Fibroblast of the conjunctiva (primary cell): ENCODE measurements around the gene SOCS6.

Experiments
- DNase-seq: peaks from one replicate; pipeline ENCODE4 v3.0.0-alpha.2; 2010; ENCODE audit warnings: low read depth

Gene SOCS6

DNA sequence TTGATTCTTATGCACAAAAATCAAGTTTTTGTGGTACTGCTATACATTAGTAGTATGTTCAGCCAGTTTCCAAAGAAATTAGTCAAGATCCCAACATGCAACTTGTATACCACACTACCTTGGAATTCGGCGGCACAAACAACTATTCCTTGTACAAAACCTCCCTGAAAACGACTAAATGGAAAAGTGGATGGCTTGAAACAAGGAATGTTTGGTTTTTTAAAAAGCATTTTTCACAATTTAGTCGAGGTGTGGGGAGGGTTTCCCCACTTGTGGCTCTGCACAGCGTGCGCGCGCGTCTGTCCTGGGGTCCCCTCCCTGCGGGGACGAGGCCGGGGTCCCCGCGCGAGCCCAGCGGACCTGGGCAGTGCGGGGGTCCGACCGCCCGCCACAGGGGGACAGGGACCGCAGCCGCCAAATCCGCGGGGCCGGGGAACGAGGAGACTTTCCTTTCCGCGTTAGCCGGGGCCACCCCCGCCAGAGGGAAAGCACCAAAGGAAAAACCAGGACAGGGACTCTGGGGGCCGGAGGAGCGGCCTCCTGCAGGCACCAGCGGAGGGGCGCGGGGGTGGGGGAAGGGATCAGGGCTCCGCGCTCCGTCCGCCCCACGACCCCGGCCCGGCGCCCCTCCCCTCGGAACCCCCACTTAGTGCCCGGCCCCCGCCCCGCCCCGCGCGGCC lies 534 bp upstream of the SOCS6 start:
- DNase-seq = no peak

DNA sequence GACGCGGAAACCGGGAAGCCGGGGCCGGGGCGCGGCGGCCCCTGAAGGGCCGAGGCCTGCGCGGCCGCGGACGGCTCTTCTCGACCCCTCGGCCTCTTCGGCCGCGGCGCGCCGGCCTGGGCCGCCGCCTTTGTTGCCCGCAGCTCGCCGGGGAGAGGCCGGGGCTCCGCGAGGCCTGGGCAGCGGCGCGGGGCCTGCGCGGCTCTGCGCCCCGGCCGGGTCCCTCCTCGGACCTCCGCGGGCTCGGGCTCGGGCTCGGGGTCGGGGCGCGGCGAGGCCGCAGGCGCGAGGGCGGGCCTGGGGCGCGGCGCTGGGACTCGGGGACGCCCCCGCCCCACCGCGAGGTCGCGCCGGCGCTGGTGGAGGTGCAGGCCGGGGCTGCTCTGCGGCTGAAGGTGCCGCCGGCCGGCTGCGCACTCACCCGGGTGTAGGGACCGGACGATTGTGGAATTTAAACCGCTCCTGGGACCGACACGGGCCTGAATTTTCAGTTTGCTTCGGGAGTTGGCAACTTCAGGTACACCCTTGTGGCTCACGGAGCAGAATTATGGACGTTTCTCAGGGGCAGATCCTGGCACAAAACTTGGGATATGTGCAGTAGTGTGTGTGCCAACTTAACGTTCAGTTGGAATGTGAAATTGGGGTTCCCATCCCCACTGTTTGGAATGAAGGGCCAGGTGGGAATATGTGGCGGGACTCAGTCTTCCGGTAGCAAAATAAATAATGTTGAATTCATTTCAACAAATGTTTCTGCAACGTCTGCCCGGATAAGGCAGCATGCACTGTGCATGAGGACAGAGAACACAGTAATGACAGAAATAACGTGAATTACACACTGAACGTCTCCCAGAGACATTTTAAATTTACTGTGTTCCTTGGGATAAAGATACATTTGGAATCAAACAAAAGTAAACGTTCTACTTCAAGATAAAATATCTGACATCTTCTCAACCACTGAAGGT lies 787 bp downstream of the SOCS6 start:
- no peak for DNase-seq

DNA sequence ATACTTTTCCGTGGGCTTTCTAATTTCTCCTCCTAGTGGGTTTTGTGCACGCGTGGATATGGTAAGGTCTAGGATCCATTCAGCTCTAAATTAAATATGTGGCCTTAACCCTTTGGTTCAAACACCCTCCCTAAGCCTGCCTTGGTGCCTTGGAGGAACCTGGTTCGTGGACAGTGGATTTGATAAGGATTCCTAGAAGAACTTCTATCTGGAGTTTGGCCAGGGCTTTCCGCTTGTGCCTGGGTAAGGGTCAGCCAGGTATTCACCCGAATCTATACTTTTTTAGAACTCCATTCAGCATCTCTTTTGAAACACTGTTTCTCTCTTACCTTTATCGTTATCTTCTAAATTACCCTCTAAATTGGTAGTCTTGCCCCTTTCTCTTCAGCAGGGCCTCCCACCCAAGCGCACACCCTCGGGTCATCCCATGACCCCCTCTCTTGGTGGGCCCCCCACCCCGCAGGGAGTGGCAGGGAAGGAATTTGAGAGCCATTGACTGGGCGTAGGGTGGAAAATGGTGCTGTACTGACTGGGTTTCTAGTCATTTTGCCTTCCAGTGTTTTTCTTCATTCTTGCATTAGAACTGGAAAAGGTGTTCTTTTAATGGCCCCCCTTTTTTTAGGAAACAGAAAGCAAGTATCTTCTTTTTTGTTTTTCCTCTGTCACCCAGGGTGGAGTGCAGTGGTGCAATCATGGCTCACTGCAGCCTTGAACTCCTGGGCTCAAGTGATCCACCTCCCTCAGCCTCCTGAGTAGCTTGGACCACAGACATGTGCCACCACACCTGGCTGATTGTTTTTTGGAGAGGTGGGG lies 1.8 kb downstream of the SOCS6 start:
- no peak for DNase-seq

DNA sequence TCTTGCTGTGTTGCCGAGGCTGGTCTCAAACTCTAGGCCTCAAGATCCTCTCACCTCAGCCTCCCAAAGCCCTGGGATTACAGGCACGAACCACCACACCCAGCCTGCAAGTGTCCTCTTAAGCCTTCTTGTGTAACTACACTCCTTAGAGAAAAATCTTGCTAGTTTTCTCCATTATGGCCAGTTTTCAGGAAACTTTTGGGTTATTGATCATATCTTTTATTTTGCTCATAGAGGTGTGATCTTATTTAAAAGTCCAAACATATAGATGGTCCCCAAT lies 2.4 kb downstream of the SOCS6 start:
- no peak for DNase-seq

DNA sequence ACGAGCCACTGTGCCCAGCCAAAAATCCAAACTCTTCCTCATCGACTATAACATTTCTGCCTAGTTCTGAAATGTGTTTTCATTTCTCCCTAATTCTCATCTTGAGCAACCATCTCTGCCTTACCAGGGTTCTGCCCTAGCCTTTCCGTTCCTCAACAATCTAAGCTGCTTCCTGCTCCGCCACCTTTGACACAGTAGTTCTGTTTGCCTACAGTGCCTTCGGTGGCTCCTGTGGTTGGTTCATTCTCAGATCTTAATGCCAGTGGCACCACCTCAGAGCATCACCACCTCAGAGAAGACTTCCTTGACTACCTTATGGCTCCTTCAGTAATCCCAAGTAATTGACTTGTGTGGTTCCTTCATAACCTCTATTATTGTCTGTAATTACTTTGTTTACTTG lies 3.8 kb downstream of the SOCS6 start:
- no peak for DNase-seq

DNA sequence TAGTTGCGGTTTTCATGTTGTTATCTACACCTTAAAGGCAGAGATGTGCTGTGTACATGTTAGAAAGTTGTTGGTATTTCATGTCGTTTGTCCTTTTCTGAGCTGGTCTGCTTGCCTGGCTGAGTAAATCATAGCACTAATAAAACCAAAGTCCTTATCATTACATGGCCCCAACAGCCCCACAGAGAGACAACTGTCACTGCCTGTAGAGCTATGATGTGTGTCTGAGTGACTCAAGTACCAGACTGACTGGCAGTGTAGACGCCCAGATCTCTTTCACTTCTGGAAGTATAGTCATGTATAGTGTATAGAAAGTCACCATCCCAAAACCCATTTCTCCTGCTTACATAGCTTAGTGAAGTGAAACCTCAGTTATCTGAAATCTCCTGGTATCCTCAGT lies 4.3 kb downstream of the SOCS6 start:
- no peak for DNase-seq

DNA sequence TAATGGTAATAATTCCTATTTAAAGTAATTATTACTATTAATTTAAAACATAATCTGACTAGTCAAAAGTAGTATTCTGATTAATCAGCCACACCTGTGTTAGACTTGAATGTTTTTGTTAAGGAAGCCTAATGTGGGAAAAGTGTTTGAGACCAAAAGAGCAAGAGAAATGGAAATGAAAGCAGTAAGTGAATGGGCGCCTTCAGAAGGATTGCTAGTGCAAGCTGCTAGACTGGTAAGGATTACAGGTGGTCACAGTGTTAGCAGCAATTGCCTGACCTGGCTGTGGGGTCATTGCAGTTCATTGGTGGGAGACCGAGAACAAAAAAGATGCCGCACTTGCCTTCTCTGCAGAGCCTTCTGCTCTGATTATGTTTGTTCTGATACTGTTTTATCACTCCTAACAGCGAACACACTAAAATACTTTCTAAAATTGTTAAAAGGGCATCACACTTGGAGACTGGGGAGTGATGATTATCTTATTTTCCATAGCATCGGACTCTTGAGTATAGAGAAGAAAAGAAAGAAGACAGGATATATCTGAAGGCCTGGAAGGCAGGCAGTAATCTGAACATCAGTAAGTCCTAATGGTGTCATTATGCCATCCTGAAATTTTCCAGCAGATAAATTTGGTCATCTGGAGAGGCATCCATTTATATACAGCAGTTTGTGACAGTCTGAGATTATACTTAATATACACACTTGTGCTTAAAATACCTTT lies 5.8 kb downstream of the SOCS6 start:
- no peak for DNase-seq

DNA sequence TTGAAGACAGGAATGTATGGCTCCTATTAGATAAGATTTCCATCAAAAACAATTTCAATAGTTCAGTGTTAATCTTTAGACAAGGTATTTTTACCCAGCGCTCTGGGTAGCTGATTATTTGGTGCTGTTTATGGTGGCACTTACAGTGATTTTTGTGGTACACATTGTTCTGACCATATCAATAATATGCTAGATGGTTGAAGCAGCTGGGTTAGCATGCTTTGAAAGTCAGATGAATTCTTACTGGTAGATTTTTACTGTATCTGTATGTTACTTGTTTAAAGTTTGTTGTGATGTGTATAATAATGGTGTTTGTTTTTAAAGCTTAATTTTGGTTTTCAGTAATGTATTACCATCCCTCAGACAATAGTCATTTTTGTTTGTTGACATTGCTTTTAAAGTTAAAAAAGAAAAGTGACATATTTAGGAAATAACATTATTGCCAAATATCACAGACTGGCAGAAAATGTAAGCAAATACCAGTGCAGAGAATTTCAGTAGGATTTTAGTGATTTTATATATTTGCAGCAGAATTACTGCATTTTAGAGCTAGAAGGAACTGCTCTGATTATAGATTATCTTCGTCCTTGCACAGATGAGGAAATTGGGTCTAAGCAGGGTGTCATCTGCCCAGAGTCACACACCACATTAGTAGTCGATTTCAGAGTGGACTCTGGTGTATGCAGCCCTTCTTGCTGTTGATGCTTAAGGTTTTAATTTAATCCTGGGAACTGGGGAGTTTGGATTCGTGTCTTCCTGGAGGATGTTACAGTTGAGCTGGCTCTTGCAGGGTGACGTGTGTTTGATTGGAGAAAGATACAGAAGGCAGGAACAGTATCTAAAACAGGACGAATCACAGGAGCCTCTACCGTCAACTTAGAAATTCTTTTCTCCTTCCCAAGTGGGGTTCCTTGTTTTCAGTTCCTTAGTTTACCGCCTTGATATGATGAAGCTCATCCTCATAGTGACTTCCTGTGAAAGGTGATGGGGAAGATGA lies 6.6 kb downstream of the SOCS6 start:
- no peak for DNase-seq

DNA sequence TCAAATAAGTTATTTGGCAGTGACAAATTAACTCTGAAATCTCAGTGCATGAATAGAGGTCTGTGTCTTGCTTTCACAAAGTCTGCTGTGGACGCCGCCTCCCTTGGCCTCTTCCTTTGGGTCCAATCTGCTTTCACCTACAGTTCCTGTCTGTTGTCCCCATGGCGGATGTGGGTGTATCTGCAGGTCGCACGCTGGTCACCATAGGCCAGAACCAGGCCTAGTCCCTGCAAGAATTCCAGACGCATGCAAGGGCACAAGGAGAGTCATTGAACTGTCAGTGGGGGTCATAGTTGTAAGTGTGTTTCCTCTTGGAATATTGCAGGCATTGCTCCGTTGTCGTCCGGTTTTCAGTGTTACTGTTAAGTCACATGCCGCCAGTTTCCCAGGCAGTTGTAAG lies 7.4 kb downstream of the SOCS6 start:
- no peak for DNase-seq

DNA sequence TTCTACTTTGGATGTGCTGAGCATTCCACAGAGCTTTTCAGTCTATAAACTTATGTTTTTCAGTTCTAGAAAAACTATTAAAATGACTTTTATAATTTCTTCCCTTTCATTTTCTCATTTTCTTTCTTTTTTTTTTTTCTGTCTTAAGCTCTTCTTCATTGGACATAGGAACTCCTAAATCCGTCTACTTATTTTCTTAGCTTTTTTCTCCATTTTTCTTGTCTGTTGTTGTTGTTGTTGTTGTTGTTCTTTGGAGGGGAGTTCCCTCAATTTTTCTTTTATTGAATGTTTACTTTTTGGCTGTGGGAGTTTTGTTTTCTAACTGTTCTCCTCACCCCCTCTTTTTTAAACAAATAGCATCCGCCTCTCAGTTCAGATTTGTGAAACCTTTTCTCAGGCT lies 7.9 kb downstream of the SOCS6 start:
- no peak for DNase-seq

DNA sequence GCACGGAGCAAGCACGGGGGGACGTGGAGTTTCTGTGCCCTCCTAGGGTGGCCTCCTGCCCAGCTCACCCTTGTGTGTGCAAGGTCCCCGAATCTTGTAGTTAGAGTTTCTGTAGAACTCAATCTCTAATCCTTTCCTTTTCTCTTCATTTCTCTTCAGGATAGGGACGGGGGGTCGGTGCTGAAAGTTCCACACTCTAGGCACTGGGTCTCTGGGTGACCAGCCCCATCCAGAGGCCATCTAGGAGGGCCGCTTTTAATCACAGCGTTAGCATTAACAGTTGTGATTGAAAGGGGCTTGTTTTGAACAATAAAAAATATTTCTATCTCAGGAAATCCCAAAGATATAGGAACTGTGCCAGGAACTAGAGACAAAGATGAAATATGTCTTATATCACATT lies 10.5 kb downstream of the SOCS6 start:
- no peak for DNase-seq

DNA sequence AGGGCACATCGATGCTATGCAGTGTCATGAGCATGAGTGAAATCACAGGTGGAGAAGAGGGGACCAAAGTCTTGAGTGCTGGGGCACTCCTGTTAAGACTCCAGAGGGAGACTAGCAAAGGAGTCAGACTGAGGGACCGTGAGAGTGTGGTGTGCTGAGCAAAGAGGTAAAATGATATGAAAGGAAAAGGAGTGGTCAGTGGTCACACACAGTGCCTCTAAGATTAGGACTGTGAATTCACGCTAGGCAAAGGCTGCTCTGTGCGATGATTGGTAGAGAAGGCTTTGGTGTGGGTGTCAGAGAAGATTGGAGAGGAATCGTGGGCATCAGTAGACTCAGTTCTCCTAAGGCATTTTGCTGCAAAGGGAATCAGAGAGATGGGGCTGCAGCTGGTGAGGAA lies 12.8 kb downstream of the SOCS6 start:
- DNase-seq = no peak

DNA sequence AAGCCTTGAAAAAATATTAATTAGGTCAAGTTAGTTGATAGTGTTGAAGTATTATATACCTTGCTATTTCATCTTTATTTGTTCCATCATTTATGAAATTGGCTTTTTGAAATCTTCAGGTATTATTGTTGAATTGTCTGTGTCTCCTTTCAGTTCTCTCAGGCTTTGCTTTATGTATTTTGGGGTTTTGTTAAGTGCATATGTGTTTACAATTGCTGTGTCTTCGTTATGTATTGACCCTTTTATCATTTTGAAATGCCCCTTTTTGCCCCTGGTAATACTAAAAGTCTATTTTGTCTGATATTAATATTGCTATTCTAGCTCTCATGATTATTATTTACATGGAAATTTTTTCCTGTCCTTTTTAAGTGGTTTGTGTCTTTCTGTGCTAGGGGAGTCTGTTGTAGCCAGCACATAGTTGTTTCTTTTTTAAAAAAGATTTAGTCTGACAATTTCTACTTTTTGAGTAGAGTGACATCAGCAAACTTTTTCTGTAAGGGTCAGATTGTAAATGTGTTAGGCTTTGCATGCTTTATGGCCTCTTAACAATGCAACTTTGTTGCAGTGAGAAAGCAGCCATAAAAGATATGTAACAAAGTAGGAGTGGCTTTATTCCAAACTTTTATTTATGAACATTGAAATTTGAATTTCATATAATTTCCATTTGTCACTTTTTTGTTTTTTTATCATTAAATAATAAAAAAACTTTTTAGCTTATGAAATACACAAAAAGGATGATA lies 19.9 kb downstream of the SOCS6 start:
- DNase-seq = no peak

DNA sequence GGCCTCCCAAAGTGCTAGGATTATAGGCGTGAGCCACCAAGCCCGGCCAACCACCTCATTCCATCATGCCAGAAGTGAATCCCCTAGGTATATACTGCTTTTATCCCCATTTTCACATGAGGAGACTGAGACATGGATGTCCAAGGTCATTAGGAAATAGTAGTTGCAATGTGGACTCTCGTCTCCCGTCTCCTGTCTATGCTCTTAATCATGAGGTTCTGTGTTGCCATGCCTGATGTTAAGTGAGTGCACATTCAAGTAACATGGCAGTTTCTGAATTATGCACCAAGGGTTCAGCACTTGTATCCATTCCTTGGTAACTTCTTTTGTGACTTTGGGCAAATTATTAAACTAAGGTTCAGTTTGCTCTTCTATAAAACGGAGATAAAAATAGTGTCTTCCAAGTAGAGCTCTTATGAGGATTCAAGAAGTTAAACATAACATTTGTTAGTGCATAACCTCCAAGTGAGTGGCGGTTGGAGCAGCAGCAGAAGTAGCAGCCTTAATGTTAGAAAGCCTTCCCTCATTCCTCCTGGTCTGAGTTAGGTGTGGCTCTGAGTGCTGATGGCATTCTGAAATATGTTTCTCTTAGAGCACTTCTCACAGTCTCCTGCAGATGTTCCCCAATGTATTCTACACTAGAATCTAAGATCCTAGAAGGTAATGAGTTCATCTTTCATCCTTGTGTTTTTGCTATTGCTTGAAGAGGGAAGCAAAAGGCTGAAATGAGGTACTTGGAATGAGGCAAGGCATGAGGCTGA lies 21.9 kb downstream of the SOCS6 start:
- no peak for DNase-seq

DNA sequence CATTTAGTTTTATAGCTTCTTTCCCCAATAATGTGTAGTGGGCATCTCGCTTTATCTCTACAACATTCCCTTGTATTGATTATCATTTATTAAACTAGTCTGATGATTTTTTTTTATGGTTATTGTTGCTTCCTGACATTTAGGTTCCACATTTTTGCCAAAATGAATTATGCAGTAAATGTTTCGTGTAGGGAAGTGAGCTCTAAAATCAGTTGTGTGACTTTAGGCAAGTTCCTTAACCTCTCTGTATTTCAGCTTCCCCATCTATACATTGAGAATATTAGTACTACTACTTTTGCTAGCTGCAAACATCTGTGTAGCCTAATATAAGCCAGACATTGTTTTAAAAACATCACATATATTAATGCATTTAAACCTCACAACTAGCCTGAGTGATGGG lies 22.9 kb downstream of the SOCS6 start:
- DNase-seq = no peak

DNA sequence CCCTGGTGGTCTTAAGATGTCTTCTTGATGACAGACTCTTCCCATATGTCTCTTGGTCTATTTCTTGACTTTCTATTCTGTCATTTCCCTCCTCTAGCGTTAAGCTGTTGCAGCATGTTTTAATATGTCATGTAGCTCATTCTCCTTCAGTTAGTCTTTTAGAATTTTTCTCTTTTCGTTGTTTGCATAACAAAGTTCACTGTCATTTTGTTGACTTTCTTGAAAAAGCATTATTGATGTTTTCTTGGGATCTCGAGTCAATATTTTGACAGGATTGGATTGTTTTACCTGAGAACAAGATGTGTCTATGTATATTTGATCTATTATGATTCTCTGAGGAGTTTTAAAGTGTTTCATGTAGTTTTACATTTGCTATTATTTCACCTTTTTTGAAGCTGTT lies 24.8 kb downstream of the SOCS6 start:
- no peak for DNase-seq

DNA sequence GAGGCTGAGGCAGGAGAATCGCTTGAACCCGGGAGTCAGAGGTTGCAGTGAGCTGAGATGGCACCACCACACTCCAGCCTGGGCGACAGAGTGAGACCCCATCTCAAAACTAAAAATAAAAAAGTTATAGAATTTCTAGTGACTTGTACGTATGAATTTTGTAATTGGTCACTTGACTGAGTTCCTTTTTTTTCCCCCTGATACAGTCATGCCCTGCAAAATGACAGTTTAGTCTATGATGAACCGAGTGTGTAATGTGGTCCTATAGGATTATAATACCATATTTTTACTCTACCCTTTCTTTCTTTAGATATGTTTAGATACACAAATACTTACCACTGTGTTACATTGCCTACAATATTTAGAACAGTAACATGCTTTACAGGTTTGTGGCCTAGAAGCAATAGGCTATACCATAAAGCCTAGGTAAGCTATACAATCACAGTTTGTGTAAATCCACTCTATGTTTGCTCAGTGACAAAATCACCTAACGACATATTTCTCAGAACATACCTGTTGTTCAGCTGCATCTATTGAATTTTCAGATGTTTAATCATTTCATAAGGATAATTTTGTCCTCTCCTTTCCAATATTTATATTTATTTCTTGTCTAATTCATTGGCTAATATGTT lies 25.4 kb downstream of the SOCS6 start:
- DNase-seq = no peak

DNA sequence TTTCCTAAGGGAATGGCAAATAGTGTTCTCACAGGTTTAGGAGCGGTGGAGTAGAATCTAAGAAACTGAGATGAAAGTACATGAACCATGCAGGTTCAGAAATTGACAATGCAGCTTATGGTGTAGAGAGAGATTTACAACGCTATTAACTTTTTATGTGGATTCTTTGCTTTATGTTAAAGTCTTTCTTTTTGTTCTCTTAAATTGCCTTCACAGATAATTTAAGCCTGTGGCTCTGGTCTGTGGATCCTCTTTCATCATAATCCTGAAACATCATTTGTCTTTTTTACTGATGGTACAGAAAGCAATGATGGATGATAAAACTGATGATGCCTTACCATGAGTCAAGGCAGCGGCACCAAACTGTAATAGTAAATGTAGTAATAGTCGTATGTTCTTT lies 30.3 kb downstream of the SOCS6 start:
- DNase-seq = no peak

DNA sequence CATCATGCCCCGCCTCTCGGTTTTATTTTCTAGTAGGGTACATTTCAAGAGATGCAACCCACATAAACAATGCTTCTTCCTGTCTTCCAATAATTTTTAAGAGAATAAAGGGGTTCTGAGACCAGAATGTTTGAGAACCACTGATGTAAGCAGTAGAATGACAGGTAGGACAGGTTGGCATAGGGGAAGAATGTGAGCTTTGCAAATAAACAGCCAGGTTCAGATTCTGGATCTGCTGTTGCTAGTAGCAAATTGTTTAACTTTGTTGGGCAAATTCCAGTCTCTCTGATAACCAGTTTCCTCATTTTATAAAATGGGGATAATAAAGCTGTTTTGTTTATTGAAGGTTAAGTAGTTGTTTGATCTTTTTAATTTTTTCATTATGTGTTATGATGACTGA lies 32.8 kb downstream of the SOCS6 start:
- no peak for DNase-seq
